CD4-positive, CD25-positive, alpha-beta regulatory T cell (primary cell): ENCODE results near the gene FADS6. TPM values are rescaled to one million over a fixed set of nuclear protein-coding genes. Genes with fewer than 3 reads are reported as not detected.

Experiments used
- ATAC-seq, 2 donors: fragments of 150-1000 bp; cut with Tn5 transposase; one replicate each; pipeline ENCODE4 v1.10.0; 2021; ENCODE audit warnings: low read depth in 2 of 2, moderate number of reproducible peaks in 2 of 2, moderate library complexity in 1 of 2
- DNase-seq, 3 donors: peaks; one replicate each; pipeline versions ENCODE4 v3.0.0 to v3.0.0-alpha.2; 2012 to 2022; ENCODE audit warnings: mixed read lengths in 1 of 3
- H3K27ac ChIP-seq: one replicate; pipeline ENCODE4 v1.7.0; 2013; ENCODE audit warnings: mild to moderate bottlenecking, low read length; ENCODE audit not compliant: insufficient read depth, poor library complexity, severe bottlenecking
- H3K27me3 ChIP-seq: one replicate; pipeline ENCODE4 v1.7.0; 2013; ENCODE audit warnings: low read length; ENCODE audit not compliant: control insufficient read depth, insufficient read depth
- H3K36me3 ChIP-seq: one replicate; pipeline ENCODE4 v1.7.0; 2013; ENCODE audit warnings: mild to moderate bottlenecking, low read length, moderate library complexity; ENCODE audit not compliant: control insufficient read depth, insufficient read depth
- H3K4me1 ChIP-seq: 2 replicates; pipeline ENCODE4 v1.7.0; 2013; ENCODE audit warnings: mild to moderate bottlenecking, low read length; ENCODE audit not compliant: insufficient read depth, control insufficient read depth, poor library complexity, severe bottlenecking
- H3K4me3 ChIP-seq: one replicate; pipeline ENCODE4 v1.7.0; 2013; ENCODE audit warnings: low read depth, mild to moderate bottlenecking, low read length, moderate library complexity
- H3K9me3 ChIP-seq, 2 experiments: 1 replicate in 1 of 2; 2 replicates in 1 of 2; pipeline ENCODE4 v1.7.0; 2013; ENCODE audit warnings: low read length in 2 of 2, mild to moderate bottlenecking in 1 of 2, moderate library complexity in 1 of 2; ENCODE audit not compliant: control insufficient read depth in 2 of 2
- H3K27ac Mint-ChIP-seq, 3 donors: one replicate each; pipeline ENCODE4 v1.8.0; 2020 to 2022; ENCODE audit warnings: mild to moderate bottlenecking in 3 of 3, mixed read lengths in 3 of 3, moderate library complexity in 2 of 3
- H3K27me3 Mint-ChIP-seq: one replicate; pipeline ENCODE4 v1.8.0; 2022; ENCODE audit warnings: mild to moderate bottlenecking, mixed read lengths
- H3K36me3 Mint-ChIP-seq: one replicate; pipeline ENCODE4 v1.8.0; 2020; ENCODE audit warnings: mixed read lengths
- H3K4me1 Mint-ChIP-seq, 4 donors: one replicate each; pipeline ENCODE4 v1.8.0; 2020 to 2022; ENCODE audit warnings: mixed read lengths in 4 of 4, mild to moderate bottlenecking in 1 of 4
- H3K4me3 Mint-ChIP-seq, 4 donors: one replicate each; pipeline ENCODE4 v1.8.0; 2020 to 2022; ENCODE audit warnings: mild to moderate bottlenecking in 4 of 4, mixed read lengths in 4 of 4, moderate library complexity in 3 of 4
- H3K9me3 Mint-ChIP-seq, 7 donors: one replicate each; pipeline ENCODE4 v1.8.0; 2020 to 2022; ENCODE audit warnings: mixed read lengths in 7 of 7, mild to moderate bottlenecking in 3 of 7, moderate library complexity in 2 of 7
- polyA plus RNA-seq, 4 donors: library from polyadenylated mRNA; unstranded; fragments of 300-500 nt; fragmentation: Illumina TruSeq; gene quantifications; one replicate each; pipeline ENCODE4 v1.2.3, GENCODE V29; 2021
- total RNA-seq: library from RNA; stranded (reverse); gene quantifications from one replicate; pipeline ENCODE4 v1.2.3, GENCODE V29; 2022

Gene FADS6
- total and polyA plus RNA-seq, 5 donors from 2014 or later = not detected

DNA sequence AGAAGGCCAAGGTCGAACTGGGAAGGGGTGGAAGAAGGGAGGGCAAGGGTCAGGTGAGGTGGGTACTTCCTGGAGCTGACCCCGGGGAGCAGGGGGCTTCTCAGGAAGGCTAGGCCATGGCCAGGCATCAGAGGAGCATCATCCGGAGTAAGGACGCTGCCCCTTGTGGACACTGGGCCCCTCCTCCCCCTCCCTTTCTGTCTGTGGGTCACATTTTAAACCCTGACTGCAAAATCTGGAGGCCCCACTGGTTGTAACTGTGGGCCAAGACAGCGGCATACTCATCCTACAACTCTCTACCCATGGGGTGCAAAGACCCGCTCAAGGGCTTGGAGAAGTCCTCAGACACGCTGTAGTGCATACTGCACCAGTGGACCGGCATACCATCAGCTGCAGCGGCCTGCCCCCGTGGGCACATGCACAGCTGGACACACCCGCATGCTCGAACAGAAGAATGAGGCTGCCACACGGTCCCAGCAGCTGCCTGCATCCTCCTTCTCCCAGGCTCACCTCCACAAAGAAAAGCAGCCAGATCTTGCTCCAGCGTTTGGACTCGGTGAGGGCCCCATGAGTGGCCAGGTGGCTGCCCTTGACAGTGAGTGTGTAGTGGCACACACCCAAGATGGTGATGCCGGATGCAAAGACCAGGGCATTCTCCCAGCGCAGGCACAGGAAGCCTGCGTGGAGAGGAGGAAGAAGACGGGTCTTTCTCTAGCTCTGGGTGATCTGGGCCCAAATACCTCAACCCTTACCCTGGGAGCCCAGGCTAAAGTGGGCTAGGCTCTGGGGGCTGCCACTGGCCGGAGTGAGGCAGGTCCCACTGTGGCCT, 1.2 kb downstream of the FADS6 start:
- DNase-seq (no peak), ATAC-seq (no peak)
- peaks cover 48% of the 10 kb centered on the region for H3K27me3 Mint-ChIP-seq
- Histone ChIP-seq H3K27ac (no peak overlapping the region), H3K36me3 (no peaks in the 10 kb centered on the region), H3K4me1 (peaks cover 9% of the 10 kb centered on the region), H3K27me3 (peaks cover 9% of the 10 kb centered on the region), H3K4me3 (no peak overlapping the region), H3K9me3 (no peaks in the 10 kb centered on the region)
- H3K9me3 Mint-ChIP-seq = peaks cover 0 to 1% (median 0%) of the 10 kb centered on the region in 7 donors
- peak overlapping the region in 1 of 4 donors; percentile 70 for H3K4me3 Mint-ChIP-seq
- no peak overlapping the region for H3K27ac Mint-ChIP-seq
- H3K4me1 Mint-ChIP-seq = peaks cover 0 to 2% (median 1%) of the 10 kb centered on the region in 4 donors
- H3K36me3 Mint-ChIP-seq = no peaks in the 10 kb centered on the region

DNA sequence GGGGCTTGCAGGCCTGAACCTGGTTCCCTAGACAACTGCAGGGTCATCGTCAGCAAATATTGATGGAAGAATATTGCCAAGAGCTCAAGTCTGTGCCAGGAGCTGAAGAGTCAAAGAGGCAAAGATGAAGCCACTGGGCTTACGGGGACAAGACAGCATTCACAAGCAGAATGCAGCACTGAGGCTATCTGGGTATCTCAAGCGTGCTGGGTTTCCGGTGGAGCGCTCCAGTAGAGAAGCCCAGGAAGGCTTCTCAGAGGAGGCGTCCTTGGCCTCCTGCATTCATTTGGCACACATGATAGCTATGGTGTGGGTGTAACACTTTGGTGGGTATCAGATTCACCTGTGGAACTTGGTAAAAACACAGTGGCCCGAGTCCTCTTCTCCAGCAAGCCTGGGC, 2.9 kb downstream of the FADS6 start:
- peaks cover 9% of the 10 kb centered on the region for H3K4me1 ChIP-seq
- Mint-ChIP-seq H3K4me3 (no peak overlapping the region), H3K4me1 (peaks cover 0 to 2% (median 1%) of the 10 kb centered on the region in 4 donors), H3K9me3 (peaks cover 0 to 4% (median 0%) of the 10 kb centered on the region in 7 donors), H3K36me3 (no peaks in the 10 kb centered on the region), H3K27ac (no peak overlapping the region), H3K27me3 (peaks cover 47% of the 10 kb centered on the region)
- no peak overlapping the region for H3K27ac ChIP-seq
- H3K4me3 ChIP-seq = no peak overlapping the region
- DNase-seq (no peak), ATAC-seq (no peak)
- H3K9me3 ChIP-seq = no peaks in the 10 kb centered on the region
- no peaks in the 10 kb centered on the region for H3K36me3 ChIP-seq
- peaks cover 3% of the 10 kb centered on the region for H3K27me3 ChIP-seq

DNA sequence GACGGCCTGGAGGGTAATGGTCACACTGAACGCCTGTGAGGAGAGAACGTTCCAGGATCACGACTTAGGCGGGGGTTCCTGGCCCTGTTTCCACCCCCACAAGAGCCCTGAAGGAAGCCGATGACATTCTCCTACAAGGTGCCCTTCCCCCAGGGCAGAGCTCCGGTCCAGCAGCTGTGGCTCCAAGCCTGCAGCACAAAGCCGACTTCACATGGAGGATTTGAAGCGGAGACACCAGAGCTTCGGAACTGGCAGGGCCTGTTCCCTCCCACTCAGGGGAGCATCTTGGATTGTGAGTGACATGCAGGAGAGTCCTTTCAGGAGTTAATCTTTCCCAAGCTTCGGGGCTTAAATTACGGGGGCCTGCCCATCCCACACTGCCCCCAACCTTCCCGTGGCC, 5.0 kb downstream of the FADS6 start:
- peaks cover 0 to 4% (median 0%) of the 10 kb centered on the region in 7 donors for H3K9me3 Mint-ChIP-seq
- H3K36me3 ChIP-seq = no peaks in the 10 kb centered on the region
- DNase-seq (no peak), ATAC-seq (no peak)
- H3K4me1 ChIP-seq = peaks cover 7% of the 10 kb centered on the region
- H3K36me3 Mint-ChIP-seq = no peaks in the 10 kb centered on the region
- H3K4me1 Mint-ChIP-seq = no peaks in the 10 kb centered on the region
- no peak overlapping the region for H3K27ac ChIP-seq
- H3K27me3 Mint-ChIP-seq = peaks cover 32% of the 10 kb centered on the region
- no peaks in the 10 kb centered on the region for H3K27me3 ChIP-seq
- no peaks in the 10 kb centered on the region for H3K9me3 ChIP-seq
- no peak overlapping the region for H3K27ac Mint-ChIP-seq
- H3K4me3 ChIP-seq = no peak overlapping the region
- H3K4me3 Mint-ChIP-seq = no peak overlapping the region

DNA sequence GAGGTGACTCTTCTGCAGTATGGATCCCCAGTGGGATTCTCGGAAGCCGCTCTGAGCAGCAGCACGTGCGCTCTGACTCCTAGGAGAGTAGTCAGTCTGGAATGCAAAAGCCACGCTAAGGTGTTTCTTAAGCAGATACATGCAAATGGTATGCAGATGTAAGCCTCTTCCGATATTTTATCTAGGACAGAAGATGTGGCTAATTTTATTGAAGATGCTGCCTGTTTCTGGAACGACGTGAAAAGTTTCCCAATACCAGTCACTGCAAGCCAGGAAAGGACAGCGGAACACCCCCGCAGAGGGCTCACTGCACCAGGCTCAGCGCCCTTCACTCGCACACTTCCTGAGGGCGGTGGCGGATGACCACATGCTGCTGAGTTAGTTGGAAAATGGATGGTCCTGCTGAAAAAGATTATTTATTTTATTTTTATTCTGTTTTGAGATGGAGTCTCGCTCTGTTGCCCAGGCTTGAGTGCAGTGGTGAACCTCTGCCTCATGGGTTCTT, 10.1 kb downstream of the FADS6 start:
- Histone ChIP-seq H3K9me3 (no peaks in the 10 kb centered on the region), H3K27ac (no peak overlapping the region), H3K4me3 (no peak overlapping the region), H3K4me1 (no peaks in the 10 kb centered on the region), H3K36me3 (no peaks in the 10 kb centered on the region), H3K27me3 (no peaks in the 10 kb centered on the region)
- Mint-ChIP-seq H3K4me1 (no peaks in the 10 kb centered on the region), H3K4me3 (no peak overlapping the region), H3K27me3 (peaks cover 21% of the 10 kb centered on the region), H3K27ac (no peak overlapping the region), H3K36me3 (no peaks in the 10 kb centered on the region), H3K9me3 (peaks cover 0 to 4% (median 0%) of the 10 kb centered on the region in 7 donors)
- ATAC-seq = no peak
- DNase-seq = no peak

DNA sequence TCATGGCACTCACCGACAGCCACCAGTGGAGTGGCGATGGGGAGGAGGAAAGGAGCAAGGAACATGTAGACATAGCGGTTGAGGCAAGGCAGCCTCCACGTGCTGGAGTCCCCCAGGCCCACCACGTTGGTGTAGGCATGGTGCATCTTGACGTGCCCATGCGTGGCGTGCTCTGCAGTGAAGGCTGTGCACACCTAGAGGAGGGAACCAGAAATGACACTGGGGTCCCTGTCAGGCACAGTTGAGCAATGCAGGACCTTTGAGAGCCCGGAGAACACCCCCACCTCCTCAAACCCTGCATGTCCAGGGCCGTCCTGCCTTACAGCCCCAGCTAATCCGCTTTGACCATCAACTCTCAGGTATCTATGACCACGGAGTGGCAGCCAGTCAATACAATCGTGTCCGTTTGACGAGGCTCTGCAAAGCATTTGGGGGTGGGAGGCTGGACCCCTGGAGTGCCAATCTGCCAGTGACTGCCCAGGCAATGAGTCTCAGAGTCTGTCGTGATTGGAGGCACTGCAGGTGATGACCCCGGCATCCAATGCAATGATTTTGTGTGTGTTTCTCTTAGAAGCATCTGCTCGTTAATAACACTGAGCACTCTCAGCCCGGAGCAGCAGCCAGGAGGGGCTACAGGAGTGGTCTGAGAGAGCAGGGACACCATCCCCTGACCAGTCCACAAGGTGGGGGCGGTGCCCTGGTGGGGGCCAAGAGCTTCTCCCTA, 10.8 kb downstream of the FADS6 start:
- H3K27me3 Mint-ChIP-seq = peaks cover 21% of the 10 kb centered on the region
- H3K27ac Mint-ChIP-seq = no peak overlapping the region
- H3K9me3 Mint-ChIP-seq = peaks cover 0 to 4% (median 0%) of the 10 kb centered on the region in 7 donors
- DNase-seq = no peak
- no peak overlapping the region for H3K4me3 Mint-ChIP-seq
- H3K9me3 ChIP-seq = no peaks in the 10 kb centered on the region
- no peak overlapping the region for H3K27ac ChIP-seq
- no peaks in the 10 kb centered on the region for H3K36me3 ChIP-seq
- H3K36me3 Mint-ChIP-seq = no peaks in the 10 kb centered on the region
- no peaks in the 10 kb centered on the region for H3K27me3 ChIP-seq
- ATAC-seq = no peak
- H3K4me1 Mint-ChIP-seq = no peaks in the 10 kb centered on the region
- no peak overlapping the region for H3K4me3 ChIP-seq
- H3K4me1 ChIP-seq = no peaks in the 10 kb centered on the region

DNA sequence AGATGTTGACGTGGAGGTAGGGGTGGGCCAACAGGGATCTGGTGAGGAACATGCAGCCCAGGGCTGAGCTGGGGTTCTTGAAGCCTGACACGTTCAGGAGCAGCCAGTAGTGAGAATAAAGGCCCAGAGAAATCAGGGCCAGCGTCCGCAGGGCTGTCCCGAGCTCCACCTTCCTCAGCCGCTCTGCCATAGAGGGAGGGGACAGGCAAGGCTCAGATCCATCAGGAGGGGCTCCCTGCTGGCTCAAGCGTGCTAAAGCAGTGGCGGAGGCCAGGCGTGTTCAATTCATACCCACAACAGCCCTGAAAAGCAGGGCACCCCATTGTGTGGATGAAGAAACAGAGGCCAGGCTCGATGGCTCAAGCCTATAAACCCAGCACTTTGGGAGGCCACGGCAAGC, 12.4 kb downstream of the FADS6 start:
- H3K36me3 Mint-ChIP-seq = no peaks in the 10 kb centered on the region
- H3K4me1 Mint-ChIP-seq = no peaks in the 10 kb centered on the region
- Histone ChIP-seq H3K9me3 (no peaks in the 10 kb centered on the region), H3K4me1 (no peaks in the 10 kb centered on the region), H3K27ac (no peak overlapping the region), H3K27me3 (no peaks in the 10 kb centered on the region), H3K4me3 (no peak overlapping the region), H3K36me3 (no peaks in the 10 kb centered on the region)
- ATAC-seq (no peak), DNase-seq (no peak)
- no peak overlapping the region for H3K4me3 Mint-ChIP-seq
- H3K27ac Mint-ChIP-seq = no peak overlapping the region
- peaks cover 16% of the 10 kb centered on the region for H3K27me3 Mint-ChIP-seq
- H3K9me3 Mint-ChIP-seq = no peaks in the 10 kb centered on the region

DNA sequence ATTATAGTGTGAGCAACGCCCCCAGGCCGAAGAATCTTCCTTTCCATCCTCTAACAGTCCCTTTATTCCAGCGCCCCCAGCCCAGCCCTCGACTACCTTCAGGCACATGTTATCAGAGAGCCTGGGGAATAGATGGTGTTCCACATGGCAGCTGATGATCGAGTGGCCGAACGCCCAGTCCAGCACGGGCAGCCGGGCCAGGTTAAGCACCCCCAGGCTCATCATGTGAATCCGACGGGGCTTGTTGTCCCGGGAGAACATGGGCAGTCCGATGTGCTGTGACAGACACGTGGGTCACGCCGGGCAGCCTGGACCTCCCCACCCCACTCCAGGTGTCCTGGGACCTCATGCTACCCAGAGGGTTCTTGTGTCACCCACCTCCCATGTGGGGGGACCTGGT, 14.1 kb downstream of the FADS6 start:
- Mint-ChIP-seq H3K27ac (no peak overlapping the region), H3K36me3 (no peaks in the 10 kb centered on the region), H3K9me3 (no peaks in the 10 kb centered on the region), H3K4me3 (peak overlapping the region in 1 of 4 donors; percentile 49), H3K4me1 (peaks cover 0 to 5% (median 0%) of the 10 kb centered on the region in 4 donors), H3K27me3 (peaks cover 16% of the 10 kb centered on the region)
- no peaks in the 10 kb centered on the region for H3K36me3 ChIP-seq
- no peaks in the 10 kb centered on the region for H3K27me3 ChIP-seq
- H3K9me3 ChIP-seq = no peaks in the 10 kb centered on the region
- no peak overlapping the region for H3K4me3 ChIP-seq
- DNase-seq (no peak), ATAC-seq (no peak)
- no peak overlapping the region for H3K27ac ChIP-seq
- H3K4me1 ChIP-seq = no peaks in the 10 kb centered on the region
